SKM-1 (cell line): Measurements from ENCODE around the gene ARRB2.
"Not testable (repeated sequence)": the region's sequence is repeated elsewhere in the genome, so short reads cannot be mapped to it uniquely, and the experiment has no call there.

Source experiments
- DNase-seq: peaks from one replicate; lab custom pipeline; 2025; ENCODE audit not compliant: unreplicated experiment; lab: John Stamatoyannopoulos, UW

ARRB2 gene

DNA sequence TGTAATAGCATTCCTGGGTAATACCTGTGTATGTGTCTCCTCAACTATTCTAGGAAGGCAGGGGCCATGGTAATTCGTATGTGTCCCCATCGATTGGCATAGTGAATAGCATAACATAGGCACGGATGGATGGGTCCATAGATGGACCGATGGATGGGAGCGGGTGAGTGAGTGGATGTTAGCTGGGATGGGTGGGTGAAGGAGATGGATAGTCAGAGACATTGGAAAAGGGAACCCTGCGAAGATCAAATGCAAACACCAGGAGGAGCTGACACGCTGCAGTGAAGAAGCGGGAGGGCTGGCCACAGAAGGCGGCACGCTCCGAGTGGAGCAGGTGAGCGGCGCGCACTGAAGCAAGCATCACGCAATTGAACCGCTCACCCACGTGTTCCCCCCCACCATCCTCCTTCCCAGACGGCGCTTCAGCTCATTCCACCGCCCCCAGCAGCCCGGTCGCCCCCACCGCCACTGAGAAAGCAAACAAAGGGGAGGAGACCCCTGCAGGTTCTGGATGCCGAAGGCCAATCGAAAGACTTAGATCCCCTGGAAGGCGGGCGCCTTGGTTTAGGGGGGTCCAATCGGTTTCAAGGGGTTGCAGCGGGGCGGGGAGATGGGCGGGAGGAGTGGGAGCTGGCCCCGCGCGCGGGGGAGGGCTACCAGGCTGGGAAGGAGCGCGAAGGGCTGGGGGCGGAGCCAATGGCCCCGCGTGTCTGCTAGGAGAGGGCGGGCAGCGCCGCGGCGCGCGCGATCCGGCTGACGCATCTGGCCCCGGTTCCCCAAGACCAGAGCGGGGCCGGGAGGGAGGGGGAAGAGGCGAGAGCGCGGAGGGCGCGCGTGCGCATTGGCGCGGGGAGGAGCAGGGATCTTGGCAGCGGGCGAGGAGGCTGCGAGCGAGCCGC, at the start of gene ARRB2:
Gene ARRB2, plus strand, starts transcription at position 839 of the 899 bp plus-strand sequence. CDS start 90 bp downstream, outside the sequence.
- DNase-seq: peak; percentile 86

DNA sequence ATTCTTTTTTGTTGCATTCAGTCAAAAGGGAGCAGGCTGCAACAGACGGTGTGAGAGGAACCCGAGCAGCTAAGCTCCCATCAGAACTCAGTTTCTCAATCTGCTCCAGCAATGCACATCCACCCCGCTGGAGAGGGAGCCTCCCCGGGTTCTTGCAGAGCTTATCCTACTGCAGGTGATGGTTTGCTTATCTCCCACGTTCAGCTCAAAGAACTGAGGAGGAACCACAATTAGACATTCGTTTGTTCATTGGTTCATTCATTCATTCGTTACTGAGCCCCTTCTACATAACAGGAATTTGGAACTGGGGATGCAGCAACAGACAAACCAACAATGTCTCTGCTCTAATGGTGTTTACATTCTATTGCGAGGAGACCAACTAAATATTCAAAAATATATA, 46.7 kb upstream of the ARRB2 start:
- DNase-seq: no peak

DNA sequence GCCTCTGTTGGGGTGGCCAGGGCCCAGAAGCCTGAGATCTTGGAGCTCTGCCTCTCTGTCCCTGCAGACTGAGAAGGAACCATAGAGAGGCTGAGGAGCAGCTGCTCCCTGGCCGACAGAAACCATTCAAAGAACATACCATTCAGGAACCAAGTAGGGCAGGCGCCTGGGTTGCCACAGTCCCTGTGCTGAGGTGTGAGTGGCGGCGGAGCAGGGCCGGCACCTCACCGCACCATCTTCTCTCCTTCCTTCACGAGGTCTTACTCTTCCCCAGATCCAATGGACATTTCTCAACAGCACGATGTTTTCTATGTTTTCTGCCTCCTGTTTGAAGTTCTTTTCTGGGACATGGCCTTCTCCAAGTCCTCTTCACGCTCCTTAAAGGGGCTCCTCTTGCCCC, 46.2 kb upstream of the ARRB2 start:
- DNase-seq: no peak

DNA sequence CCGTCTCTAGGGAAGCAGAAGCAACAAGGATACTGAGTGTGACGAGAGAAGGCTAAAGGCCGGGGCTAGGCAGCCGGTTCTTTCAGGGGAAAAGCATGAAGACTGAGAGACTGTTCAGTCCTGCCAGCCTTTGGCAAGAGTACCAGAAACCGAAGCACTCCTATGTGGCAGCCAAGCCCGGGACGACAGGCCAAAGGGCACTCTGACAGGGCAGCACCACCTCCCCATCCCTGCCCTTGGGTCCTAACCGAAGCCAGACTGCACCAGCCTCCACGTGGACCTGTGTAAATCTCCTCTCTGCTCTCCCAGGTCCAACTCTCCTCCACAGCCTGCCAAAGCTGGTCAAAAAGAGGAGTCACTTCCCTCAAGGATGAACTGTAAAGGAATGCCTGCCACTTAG, 45.4 kb upstream of the ARRB2 start:
- DNase-seq: no peak

DNA sequence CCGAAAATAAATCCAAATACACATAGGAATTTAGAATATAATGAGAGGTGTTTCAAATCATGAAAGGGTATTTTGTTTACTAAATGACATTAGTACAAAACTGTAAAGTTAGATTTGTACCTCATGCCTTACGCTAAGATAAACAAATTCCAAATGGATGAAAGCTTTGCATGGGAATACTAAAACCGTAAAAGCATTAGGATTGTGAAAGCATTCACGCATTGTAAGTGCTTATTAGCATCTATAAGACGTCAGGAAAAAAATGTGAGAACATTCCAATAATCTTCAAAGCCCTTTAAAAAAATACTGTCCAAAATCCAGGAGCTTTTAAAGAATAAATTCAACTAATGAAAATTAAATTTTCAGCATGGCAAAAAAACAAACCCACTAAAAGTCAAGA, 44.1 kb upstream of the ARRB2 start:
- DNase-seq: no peak

DNA sequence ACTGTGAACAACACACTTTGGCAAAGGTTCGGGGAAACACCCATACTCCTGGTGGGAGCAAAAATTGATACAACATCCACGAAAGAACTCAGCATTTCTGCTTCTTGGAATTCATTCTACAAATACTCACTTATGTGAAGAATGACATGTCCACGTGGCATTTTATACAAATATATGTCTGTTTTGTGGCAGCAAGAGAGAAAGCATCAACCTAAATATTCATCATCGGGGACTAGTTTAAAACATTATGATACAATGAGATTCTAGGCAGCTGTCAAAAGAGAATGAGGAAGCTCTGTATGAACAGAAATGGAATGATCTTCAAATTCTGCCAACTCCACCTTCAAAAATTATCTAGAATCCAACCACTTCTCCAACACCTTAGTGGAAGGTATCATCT, 43.3 kb upstream of the ARRB2 start:
- DNase-seq: no peak

DNA sequence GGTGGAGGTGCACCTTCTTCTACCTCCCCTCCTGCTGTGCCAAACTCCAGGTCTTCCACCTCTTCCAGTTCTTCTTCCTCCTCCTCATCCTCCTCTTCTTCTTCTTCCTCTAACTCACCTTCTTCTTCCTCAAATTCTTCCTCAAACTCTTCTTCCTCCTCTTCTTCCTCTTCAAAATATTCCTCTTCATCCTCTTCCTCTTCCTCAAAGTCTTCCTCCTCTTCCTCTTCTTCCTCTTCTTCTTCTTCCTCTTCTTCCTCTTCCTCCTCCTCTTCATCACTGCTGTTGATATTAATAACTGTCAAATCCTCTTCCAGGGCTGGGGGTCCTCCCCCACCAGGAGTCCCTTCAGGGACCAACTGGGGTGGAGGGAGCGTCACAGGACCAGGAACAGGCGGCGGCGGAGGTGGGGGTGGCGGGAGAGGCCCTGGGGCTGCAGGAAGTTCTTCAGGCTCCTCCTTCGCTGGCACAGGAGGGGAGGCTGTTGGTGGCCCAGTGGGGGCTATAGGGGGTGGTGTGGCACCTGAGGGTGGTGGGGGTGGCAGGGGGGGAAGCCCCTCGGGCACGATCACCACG, 38.3 kb upstream of the ARRB2 start:
- DNase-seq: no peak

DNA sequence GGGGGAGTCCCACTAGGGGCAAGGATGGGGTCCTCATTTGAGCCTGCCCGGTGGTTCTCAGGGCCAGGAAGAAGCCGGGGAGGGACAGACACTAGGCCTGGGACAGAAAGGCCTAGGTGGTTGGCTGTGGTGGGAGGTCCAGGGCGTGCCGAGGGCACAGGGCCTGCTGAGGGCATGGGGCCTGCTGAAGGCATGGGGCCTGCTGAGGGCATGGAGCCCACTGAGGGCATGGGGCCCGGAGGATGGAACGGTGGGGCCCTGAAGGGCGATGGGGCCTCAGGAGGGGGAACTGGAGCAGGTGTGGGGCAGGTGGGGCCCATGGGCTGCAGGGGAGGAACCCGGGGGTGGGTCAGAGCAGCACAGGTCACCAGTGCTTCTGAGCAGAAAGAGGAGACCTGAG, 37.7 kb upstream of the ARRB2 start:
- no peak for DNase-seq

DNA sequence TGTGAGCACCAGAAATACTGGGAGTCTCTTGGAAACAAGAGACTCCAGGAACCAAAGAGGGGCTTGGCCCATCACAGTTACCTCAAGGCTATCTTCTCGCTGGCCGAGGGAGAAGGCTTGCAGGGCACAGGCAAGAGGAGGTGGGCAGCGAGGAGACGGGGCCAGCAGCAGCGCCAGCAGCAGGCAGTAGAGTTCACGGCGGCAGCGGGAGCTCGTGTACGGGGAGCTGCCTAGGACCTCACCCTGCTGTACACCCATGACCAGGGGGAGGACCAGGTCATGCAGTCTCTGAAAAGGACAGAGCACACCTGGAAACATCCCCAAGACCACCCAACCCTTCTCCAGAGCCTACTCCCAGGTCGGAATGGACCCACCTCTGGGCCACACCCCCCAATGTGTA, 37.3 kb upstream of the ARRB2 start:
- DNase-seq: no peak

DNA sequence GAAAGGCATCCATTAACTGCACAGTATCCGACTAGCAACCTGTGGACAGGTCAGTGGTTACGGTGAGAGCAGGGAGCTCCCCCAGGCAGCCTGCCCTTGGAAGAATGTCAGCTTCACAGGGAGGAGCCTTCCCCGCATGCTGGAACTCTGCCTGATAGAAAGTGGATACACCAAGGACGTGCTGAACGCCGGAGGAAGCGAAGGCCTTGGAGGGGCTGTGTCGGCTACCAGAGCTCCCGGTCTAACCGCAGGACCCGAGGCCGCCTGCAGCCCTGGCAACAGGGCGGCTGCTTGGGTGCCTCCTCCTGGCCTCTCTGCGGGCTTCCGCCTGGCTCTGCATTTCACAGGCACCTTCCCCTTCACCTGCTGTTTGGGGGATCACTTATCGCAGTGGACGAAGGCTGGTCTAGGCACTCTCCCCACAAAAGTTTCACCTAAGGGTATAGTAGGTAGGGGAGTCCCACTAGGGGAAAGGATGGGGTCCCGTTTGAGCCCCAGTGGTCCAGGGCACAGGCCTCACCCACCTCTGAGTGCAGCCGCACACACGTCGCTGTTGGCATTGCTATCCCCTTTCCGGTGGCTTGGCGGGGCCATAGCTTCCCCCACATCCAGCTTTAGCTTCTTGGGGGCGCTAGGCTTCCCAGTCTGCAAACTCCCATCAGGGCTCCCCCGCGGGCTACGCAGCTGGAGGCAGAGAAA, 36.3 kb upstream of the ARRB2 start:
- no peak for DNase-seq

DNA sequence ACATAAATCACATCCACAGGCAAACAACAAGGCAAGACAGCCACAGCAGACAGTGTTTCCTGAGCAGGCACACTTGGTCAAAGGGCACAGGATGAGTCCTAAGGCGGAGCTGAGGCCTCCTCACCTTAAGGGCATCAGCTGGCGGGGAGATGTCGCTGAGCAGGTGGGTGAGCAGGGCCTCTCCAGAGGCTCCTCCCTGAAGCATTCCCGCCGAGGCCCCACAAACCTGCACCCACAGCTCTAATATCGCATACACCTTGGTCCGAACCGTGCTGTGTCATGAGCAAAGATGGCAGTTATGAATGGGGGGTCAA, 35.8 kb upstream of the ARRB2 start:
- no peak for DNase-seq

DNA sequence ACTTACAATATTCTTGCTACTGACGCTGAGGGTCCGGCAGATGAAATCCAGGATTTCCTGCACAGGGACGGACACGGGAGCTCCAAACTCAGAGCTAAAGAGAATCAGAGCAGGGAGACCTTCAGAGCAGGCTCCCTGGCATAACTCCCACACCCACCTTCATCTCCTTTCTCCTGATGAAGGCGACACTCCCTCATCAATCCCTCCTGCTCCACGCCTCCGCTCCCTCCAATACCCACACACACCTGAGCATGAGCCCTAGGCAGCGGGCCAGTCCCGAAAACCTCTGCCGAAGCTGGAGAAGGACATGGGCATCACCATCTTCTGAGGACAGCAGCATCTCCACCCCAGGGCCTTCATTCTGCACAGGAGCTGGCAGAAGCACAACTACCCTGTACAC, 34.6 kb upstream of the ARRB2 start:
- no peak for DNase-seq

DNA sequence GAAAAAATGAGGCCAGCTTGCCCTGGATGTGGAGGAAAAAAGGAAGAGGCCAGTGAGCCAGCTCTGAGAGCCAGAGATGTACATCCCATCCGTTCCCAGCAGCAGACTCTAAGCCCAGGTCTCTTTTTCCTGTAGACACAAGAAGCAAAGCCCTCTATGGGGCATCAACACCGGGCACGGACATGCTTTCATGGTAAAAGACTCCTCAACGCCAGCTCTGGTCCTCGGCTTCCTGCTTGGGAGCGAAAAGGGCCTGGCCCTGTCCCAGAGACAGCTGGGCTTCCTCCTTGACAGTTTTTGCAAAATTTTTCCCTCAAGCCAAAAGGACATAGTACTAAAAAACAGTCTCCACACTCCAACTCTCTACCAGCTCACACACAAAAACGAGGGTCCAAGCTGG, 33.6 kb upstream of the ARRB2 start:
- no peak for DNase-seq

DNA sequence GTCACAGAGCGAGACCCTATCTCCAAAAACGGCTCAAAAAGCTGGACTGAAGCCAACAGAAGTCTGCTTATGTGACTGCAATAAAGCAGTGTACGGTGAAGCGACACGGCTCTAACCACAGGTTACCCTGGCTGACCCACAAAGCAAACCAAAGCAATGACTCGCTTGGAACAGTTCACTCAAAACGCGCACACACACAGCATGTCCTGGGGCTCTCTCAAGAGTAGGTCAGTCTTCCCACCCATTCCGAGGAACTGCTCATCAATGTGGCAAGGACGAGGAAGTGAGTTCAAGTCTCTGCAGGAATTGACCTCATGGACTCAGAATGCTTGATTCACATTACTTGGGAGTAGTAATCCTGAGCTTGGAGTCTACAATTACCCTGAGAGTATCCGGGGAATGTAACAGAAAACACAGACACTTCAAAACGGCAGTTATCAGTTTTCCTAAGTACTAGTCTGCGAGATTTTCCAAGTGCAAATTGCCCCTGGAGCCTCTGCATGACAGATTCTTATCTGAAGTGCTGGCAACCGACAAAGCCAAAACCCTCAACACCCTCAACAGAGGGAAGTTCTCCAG, 31.9 kb upstream of the ARRB2 start:
- no peak for DNase-seq

DNA sequence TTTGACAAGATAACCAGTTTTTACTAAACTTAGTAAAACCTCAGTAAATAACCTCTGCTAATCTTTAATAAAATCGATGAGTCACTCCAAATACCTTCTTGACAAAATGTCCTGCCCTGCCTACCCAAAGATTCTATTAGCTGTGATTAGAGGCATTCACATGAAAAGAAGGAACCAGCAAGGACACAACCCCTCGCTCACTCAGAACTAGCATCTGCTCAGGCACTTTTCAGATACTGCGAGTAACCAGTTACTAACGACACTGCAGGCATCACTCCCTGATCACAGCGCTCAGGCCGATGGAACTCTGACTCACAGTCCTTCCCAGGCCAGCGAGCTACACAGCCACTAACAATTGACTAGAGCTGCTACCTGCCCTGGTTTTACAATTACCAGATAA, 30.8 kb upstream of the ARRB2 start:
- no peak for DNase-seq

DNA sequence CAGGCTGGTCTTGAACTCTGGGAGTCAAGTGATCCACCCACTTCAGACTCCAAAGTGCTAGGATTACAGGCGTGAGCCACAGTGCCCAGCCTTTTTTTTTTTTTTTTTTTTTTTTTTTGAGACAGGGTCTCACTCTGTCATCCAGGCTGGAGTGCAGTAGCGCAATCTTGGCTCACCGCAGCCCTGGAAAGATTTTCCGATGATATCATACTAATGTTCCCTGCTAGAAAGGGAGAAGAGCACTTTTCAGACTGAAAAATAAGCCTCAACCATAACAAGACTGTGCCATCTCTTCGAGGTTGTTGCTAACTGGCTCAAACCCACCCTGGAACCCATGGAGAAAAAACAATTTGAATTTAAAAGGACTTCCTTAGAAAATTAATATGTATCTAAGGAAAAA, 26.7 kb upstream of the ARRB2 start:
- DNase-seq: not testable (repeated sequence)

DNA sequence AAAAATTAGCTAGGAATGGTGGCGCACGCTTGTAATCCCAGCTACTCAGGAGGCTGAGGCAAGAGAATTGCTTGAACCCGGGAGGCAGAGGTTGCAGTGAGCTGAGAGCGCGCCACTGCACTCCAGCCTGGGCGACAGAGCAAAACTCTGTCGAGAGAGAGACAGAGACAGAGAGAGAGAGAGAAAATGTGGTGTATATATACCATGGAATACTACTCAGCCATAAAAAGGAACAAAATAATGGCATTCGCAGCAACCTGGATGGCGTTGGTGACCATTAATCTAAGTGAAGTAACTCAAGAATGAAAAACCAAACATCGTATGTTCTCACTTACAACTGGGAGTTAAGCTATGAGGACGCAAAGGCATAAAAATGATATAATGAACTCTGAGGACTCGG, 20.6 kb upstream of the ARRB2 start:
- not testable (repeated sequence) for DNase-seq

DNA sequence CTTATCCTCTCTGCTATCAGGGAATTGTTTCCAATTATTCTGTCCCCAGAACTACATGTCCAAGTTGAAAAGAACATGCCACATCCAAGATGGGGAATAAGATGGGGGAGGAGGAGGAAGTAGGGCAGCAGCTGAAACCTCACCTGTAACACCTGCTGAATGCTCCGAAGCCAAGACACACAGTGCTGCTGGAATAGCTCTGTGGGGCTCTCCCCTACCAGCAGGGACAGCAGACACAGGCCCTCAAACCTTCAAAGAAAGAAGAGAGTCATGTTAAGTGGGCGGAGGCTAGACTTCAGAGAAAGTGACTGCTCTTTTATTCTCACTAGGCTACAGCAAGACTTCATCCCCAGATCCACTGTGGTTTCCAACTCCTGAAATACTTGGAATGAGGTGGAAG, 19.7 kb upstream of the ARRB2 start:
- DNase-seq: no peak

DNA sequence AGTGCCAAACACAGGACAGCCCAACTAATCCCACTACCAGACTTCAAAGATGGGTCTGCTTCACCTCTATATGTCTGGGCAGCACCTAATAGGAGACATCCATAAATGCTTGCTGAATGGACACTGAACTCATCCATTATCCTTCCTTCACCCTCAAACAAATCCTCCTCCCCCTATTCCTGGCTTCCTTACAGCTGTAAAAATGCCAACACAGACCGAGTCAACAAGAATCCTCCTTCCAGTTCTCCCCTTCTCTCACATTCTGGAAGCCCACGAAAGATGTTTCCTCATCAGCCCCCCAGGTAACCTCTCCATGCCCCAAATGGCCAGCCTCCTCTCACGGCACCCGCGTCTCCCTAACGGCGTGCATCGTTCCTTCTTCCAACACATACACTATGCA, 18.7 kb upstream of the ARRB2 start:
- no peak for DNase-seq

DNA sequence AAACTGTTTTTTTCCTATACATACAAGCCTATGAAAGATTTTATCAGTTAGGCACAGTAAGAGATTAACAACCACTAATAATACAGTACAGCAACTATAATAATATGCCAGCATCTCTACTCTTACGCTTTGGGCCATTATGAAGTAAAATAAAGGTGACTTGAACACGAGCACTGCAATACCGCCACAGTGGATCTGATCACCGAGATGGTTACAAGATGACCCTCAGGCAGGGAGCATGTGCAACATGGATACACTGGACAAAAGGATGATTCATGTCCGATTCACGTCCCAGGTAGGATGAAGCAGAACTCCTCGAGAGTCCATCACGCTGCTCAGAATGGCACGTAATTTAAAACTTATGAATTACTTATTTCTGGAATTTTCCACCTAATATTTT, 17.0 kb upstream of the ARRB2 start:
- no peak for DNase-seq

DNA sequence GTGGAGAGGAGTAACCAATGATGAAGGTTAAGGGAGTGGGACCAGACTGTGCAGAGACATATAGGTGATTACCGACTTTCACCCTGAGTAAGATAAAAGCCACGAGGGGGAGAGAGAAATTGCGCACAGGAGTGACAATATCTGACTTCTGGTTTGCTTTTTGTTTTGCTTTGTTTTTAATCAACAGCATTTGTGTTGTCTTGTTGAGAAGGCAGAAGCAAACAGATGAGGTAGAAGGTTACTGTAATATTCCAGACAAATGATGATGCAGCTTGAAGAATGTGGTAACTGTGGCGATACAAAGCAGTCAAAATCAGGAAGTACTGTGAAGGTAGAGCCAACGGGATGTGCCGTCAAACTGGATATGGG, 14.0 kb upstream of the ARRB2 start:
- no peak for DNase-seq
